ENCODE measurements around the gene HELZ2. TPM values are rescaled to one million over a fixed set of nuclear protein-coding genes. Genes with fewer than 3 reads are reported as not detected.

Gene HELZ2
- total and polyA plus RNA-seq, 10 of the 15 experiments (the other 5 are each of a cell fraction or from before 2014, with no cell fraction given), result 0.05 to 33.3 (median 6.2) TPM

GRCh38 chr20:63564036-63564810 is 9.8 kb downstream of the HELZ2 start:
- ATAC-seq, result no peak
- ChIA-PET POLR2A (no interaction called here), RAD21 (ENCODE audit: unreplicated experiment) (interaction anchor here (0.9 kb wide), 1 partner anchor 26 kb away, joined by 3 read pairs; no protein-coding TSS in a partner anchor)

DNA sequence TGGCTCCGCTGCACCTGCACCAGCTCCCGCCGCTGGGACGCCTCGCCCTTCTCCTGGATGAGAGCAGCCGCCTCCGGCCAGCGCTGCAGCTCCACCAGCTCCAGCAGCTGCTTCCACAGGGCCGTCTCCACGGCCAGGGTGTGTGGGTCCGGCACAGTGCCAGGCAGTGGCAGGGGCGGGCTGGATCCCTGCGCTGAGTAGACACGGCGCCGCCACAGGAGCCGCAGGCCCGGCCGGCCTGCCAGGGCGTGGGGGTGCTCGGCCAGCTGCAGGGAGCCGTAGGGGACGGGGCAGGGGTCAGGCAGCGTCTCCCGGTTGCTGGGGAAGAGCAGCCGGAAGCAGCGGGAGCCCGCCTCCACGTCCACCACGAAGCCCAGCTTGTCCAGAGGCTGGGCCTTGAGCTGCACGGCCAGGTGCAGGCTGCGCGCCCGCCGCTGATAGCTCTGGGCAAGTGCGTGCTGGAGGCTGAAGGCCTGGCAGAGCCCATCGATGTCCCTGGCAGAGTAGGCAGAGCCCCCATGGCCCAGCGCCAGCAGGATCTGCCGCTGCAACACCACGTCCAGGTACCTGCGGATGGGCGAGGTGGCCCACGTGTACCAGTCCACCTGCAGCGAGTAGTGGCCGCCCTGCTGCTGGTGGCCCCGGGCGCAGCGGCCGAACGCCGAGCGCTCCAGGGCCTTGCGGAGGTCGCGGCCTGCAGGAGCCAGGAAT is 10.7 kb downstream of the HELZ2 start:
- RAD21 ChIA-PET (ENCODE audit: unreplicated experiment), result interaction anchor here (1.3 kb wide), 1 partner anchor 20 kb away, joined by 3 read pairs; no protein-coding TSS in a partner anchor
- Histone ChIP-seq H3K36me3 (ENCODE audit: control insufficient read depth in 2 of 2, insufficient read depth in 2 of 2, low read length in 1 of 2) (no peaks in the 10 kb centered on the region; a peak in 1 of 4 replicates), H4K20me1 (ENCODE audit: control insufficient read depth, insufficient read depth) (no peaks in the 10 kb centered on the region)

More at GRCh38 chr20:63564036-63564810, 9.8 kb downstream of the HELZ2 start:
- no peak overlapping the region for H3K27ac ChIP-seq (ENCODE audit: control insufficient read depth, insufficient read depth)
- in situ Hi-C loops (cut with MboI) (no loop called here), intact Hi-C loops (cut with micrococcal nuclease; ENCODE audit: unreplicated experiment) (no loop called here)
- H3K79me2 ChIP-seq (ENCODE audit: control insufficient read depth, insufficient read depth, low read length), result no peaks in the 10 kb centered on the region
- H3K4me3 ChIP-seq, result no peak overlapping the region
- TF ChIP-seq POLR2A (IDR thresholded peaks at IDR 0.05; ENCODE audit: low read depth, low read length), result 0 out of 2 replicates have a peak, but pooled peaks have one; percentile 21
- no peak for TF ChIP-seq SIX5 (IDR thresholded peaks at IDR 0.05; ENCODE audit: low read depth, low read length, severe bottlenecking)
- no peak overlapping the region for H2AFZ ChIP-seq (ENCODE audit: control insufficient read depth, low read depth, low read length)
- no peaks in the 10 kb centered on the region for H4K20me1 ChIP-seq (ENCODE audit: control insufficient read depth, insufficient read depth)
- no peaks in the 10 kb centered on the region for H3K27me3 ChIP-seq (replicated peaks in 1 of 2; ENCODE audit: control insufficient read depth in 2 of 2, insufficient read depth in 2 of 2, low read length in 1 of 2)
- BruUV-seq (replicated peaks), result no TSS peak
- ChIA-PET CTCF (interaction anchor here (0.6 kb wide), 1 partner anchor 721 kb away, joined by 3 read pairs; no protein-coding TSS in a partner anchor), SMC1A (ENCODE audit: uncharacterized antibody, unreplicated experiment) (interaction anchor here (1.1 kb wide), 1 partner anchor 10 kb away, joined by 3 read pairs; the partner anchor contains the start of gene FNDC11)
- DNase-seq (ENCODE audit: low read depth, low spot score) (no peak), FAIRE-seq (no peak)
- peaks cover 24% of the 10 kb centered on the region for H3K4me1 ChIP-seq (ENCODE audit: control insufficient read depth, insufficient read depth, low read length)
- no peaks in the 10 kb centered on the region; a peak in 1 of 4 replicates for H3K36me3 ChIP-seq (ENCODE audit: control insufficient read depth in 2 of 2, insufficient read depth in 2 of 2, low read length in 1 of 2)
- 92% methylated on average over 51 of the region's 62 CpGs for WGBS (ENCODE audit: insufficient coverage, insufficient replicate concordance, low lambda C conversion rate, missing lambda C conversion rate)
- H3K9ac ChIP-seq (ENCODE audit: control insufficient read depth, insufficient read depth, low read length), result no peak overlapping the region
- H3K4me2 ChIP-seq (ENCODE audit: control insufficient read depth, insufficient read depth), result no peak overlapping the region
- no peaks in the 10 kb centered on the region; the same call in 2 of the 3 replicates for H3K9me3 ChIP-seq (replicated peaks; ENCODE audit: control insufficient read depth, insufficient read depth, low read length)

More for the DNA sequence above, 10.7 kb downstream of the HELZ2 start:
- Histone ChIP-seq H3K9me3 (replicated peaks; ENCODE audit: control insufficient read depth, insufficient read depth, low read length) (no peaks in the 10 kb centered on the region; the same call in 2 of the 3 replicates), H3K9ac (ENCODE audit: control insufficient read depth, insufficient read depth, low read length) (no peak overlapping the region), H3K4me3 (no peak overlapping the region), H3K4me1 (ENCODE audit: control insufficient read depth, insufficient read depth, low read length) (peaks cover 16% of the 10 kb centered on the region), H3K4me2 (ENCODE audit: control insufficient read depth, insufficient read depth) (no peak overlapping the region), H2AFZ (ENCODE audit: control insufficient read depth, low read depth, low read length) (no peak overlapping the region), H3K27me3 (replicated peaks in 1 of 2; ENCODE audit: control insufficient read depth in 2 of 2, insufficient read depth in 2 of 2, low read length in 1 of 2) (no peaks in the 10 kb centered on the region), H3K27ac (ENCODE audit: control insufficient read depth, insufficient read depth) (no peak overlapping the region), H3K79me2 (ENCODE audit: control insufficient read depth, insufficient read depth, low read length) (no peaks in the 10 kb centered on the region)
- TF ChIP-seq E4F1 (IDR thresholded peaks at IDR 0.05; ENCODE audit: borderline replicate concordance, partially characterized antibody) (no peak), NFXL1 (IDR thresholded peaks at IDR 0.05; ENCODE audit: borderline replicate concordance) (no peak), KDM1A (IDR thresholded peaks at IDR 0.05; ENCODE audit: borderline replicate concordance) (no peak)
- WGBS (ENCODE audit: insufficient coverage, insufficient replicate concordance, low lambda C conversion rate, missing lambda C conversion rate), result 93% methylated on average over 45 of the region's 55 CpGs
- in situ Hi-C loops (cut with MboI), result no loop called here
- ChIA-PET POLR2A (interaction anchor here (0.9 kb wide), 1 partner anchor 12 kb away, joined by 3 read pairs; no protein-coding TSS in a partner anchor), SMC1A (ENCODE audit: uncharacterized antibody, unreplicated experiment) (interaction anchor here (0.9 to 1.1 kb wide), 2 partner anchors 9 to 14 kb away, joined by 3 read pairs; partner anchors contain the start of gene FNDC11), CTCF (interaction anchor here (0.6 to 1.3 kb wide), 3 partner anchors 9 to 722 kb away, joined by 3 to 4 read pairs (median 3); no protein-coding TSS in a partner anchor)
- no peak for DNase-seq (ENCODE audit: low read depth, low spot score)
- no peak for ATAC-seq
- intact Hi-C loops (cut with micrococcal nuclease; ENCODE audit: unreplicated experiment), result no loop called here
- no peak for FAIRE-seq
- no TSS peak for BruUV-seq (replicated peaks)

Measured in GM12878 (cell line).